Sigmoid colon (tissue), 3 donors: ENCODE results near the gene PLPPR3.
"Not testable (repeated sequence)": the region's sequence is repeated elsewhere in the genome, so short reads cannot be mapped to it uniquely, and the experiment has no call there.

Source experiments
- CTCF ChIP-seq, 4 experiments: fragments of 450-650 bp in 3 of 4; fragments of 200-600 bp in 1 of 4; IDR thresholded peaks; one replicate each; pipeline ENCODE4 v1.5.1; 2016 to 2019; ENCODE audit warnings: antibody characterized with exemption in 4 of 4, mild to moderate bottlenecking in 3 of 4, moderate library complexity in 2 of 4
- POLR2A ChIP-seq, 2 donors: fragments of 450-650 bp; IDR thresholded peaks; one replicate each; pipeline ENCODE4 v1.6.1; 2016; ENCODE audit warnings: antibody characterized with exemption in 2 of 2, mild to moderate bottlenecking in 2 of 2, moderate library complexity in 2 of 2

- TF ChIP-seq CTCF, POLR2A (IDR thresholded peaks at IDR 0.05): not testable (repeated sequence)
These were observed 32.0 kb upstream of the PLPPR3 start for GRCh38 chr19:853614-854220.
